NCI-H748 (cell line): ENCODE measurements around the gene SEC14L5.
"Not testable (repeated sequence)": the region's sequence is repeated elsewhere in the genome, so short reads cannot be mapped to it uniquely, and the experiment has no call there.

Experiments used
- DNase-seq: peaks from one replicate; lab custom pipeline; 2025; ENCODE audit not compliant: unreplicated experiment; lab: John Stamatoyannopoulos, UW

SEC14L5 gene

GRCh38 chr16:4929619-4930018, 28.5 kb upstream of the SEC14L5 start:
- DNase-seq: not testable (repeated sequence)

- no peak for DNase-seq
These were observed 26.7 kb upstream of the SEC14L5 start for GRCh38 chr16:4931381-4931780.

- no peak for DNase-seq
These were observed 24.7 kb upstream of the SEC14L5 start for GRCh38 chr16:4933433-4933832.

- DNase-seq: no peak
These were observed 24.2 kb upstream of the SEC14L5 start for GRCh38 chr16:4933871-4934395.

DNA sequence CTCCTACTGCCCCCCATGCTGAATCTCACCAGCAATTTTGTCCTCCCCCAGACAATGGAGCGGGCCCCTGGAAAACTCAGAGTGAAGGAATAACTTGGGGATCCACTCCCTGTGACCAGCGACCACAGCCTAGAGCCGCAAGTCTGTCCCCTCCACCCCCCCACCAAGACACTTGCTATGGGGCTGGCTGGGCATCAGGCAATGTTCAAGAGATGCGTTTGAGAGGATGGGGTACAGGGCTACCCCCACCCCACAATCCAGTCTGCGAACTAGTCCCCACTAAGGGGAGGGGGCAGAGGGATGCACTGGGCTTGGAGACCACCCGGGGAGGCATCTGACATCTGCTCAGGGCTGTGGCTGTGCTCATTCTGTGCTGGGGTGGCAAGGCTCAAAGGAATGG, 23.5 kb upstream of the SEC14L5 start:
- DNase-seq: no peak

DNA sequence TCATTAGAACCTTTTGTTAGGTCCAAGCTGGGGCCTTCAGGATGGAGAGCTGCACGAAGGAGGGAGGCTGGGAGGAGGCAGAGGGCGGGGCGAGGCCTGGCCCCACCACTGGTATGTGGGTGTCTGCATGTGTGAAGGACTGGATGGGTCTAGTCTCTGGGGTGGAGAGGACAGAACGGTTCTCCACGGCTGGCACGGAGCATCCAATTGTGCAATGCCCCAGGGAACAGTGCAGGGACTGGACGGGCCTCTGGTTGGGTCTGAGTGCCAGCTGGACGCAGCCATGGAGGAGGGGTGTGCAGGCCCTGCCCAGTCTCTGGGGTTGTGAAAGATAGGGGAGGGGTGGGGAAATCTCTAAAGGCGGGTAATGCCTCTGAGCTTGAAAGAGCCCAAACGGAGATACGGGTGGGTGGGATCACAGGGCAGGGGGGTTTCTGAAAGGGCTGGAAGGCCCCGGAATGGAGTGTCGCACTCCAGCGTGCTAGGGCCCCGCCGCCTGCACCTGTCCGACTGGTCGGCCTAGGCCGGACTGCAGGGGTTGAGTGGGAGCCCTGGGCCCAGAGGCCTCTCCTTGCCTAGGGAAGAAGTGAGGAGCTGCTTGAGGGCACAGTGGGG, 22.8 kb upstream of the SEC14L5 start:
- DNase-seq: no peak

GRCh38 chr16:4936181-4936990, 21.7 kb upstream of the SEC14L5 start:
- DNase-seq: peak; percentile 50

DNA sequence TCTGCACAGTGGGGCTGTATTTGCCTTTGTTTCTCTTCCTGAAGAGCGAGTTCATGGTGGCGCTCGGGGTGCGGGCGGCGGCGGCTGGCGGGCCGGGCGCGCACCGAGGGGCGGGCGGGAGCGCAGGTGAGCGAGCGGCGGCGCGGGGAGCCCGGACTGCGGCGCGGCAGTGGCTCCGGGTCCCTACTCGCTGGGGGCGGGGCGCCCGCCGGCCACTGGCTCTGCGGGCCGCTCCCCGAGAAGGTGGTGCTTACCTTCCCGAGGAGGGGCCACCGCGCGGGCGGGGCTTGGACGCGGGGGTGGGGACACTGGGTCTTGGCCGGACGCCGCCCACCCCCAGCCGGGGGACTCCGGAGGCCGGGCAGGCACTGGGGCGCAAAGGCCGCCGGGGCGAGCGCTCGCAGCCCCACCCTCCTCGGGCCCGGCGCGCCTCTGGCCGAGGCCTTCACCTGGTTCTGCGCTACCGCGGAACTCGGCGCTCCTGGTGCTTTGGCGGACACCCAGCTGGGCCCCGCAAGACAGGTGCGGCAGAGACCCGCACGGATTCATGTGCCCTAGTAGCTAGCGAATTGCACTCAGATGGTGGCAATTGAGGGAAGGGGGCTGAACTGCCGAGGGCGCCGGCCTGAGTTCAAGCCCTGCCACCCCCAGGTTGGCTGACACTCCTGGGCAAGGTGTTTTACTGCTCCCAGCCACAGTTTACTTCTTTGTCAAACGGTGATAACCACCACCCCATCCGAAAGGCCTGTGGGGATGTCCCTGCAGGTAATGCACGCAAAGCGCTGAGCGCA, 20.9 kb upstream of the SEC14L5 start, which contains the start of gene PPL:
Gene PPL (minus strand): TSS at position 158 of the 791 bp plus-strand sequence. CDS start 103 bp downstream, at position 55.
- DNase-seq: peak; percentile 90

- DNase-seq: no peak
These were observed 20.1 kb upstream of the SEC14L5 start for GRCh38 chr16:4937782-4938682.

DNA sequence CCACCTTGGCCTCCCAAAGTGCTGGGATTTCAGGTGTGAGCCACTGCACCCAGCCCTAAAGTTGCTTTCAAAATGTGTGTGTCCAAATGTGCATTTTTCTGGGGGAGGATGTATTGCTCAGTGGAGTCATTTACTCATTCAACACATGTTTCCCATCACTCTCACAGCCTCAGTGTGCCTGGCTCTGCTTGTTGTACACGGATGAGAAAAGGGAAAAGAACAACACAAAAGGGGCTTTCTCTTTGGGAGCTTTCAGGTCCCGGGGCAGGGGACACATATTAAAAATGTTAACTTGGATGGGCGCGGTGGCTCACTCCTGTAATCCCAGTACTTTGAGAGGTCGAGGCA, 19.5 kb upstream of the SEC14L5 start:
- no peak for DNase-seq

DNA sequence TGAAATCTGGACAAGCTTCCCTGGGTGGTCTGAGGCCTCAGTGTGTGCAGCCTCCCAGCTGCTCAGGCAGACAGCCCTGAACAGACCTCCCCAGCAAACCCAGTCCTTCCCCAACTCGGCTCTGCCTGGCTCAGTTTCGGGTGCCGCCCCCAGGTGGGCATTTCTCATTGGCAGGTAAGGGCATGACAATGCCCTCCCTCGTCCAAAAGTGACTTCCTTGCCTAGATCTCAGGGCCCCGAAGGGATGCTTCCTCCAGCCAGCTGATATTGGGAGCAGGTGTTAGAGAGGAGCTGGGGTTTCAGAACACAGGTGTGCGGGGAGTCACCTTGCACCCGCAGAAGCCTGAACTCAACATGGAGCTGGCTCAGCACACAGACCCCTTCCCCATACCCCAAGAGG, 17.4 kb upstream of the SEC14L5 start:
- no peak for DNase-seq

GRCh38 chr16:4942481-4942880, 15.6 kb upstream of the SEC14L5 start:
- no peak for DNase-seq

DNA sequence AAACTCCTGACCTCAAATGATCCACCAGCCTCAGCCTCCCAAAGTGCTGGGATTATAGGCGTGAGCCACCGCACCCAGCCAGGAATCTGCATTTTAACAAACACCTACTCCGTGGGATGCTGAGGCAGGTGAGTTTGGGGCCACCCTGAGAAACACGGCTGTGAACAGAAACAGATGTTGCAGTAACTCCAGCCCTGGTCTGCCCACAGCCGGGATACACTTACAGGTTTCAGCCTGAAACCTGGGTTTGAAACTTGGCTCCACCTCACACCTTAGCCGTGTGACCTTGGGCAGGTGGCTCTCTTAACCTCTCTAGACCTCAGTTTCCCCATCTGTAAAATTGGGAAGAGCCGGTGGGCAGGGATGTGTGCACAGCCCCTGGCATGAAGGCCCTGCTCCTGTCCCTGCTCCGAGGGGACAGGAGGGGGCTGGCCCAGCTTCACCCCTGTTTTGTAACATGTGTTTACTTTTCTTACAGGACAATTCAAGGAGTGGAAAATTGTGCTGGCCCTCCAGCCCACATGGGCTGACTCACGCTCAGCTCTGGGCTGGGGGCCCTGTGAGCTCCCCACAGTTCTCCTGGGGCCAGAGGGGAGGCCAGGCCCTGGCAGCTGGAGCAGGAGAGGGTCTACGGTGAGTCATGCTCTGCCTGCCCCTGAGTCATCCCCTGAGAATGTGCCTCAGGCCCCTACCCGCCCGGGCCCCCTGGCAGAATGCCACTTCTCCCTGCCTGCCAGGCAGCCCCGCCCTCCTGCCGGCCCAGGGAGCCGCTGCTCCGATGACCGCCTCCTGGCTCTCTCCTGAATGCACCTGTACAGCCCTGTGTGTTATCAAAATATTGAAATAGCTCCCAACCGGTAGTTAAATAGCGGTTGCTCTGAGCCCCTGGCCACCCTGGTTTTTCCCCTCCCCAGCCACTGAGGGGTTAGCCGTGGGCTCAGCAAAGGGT, 13.5 kb upstream of the SEC14L5 start:
- DNase-seq: peak; percentile 81

GRCh38 chr16:4945560-4946502, 12.3 kb upstream of the SEC14L5 start:
- no peak for DNase-seq

- no peak for DNase-seq
These were observed 11.2 kb upstream of the SEC14L5 start for GRCh38 chr16:4946917-4947316.

- peak; percentile 54 for DNase-seq
These were observed 10.2 kb upstream of the SEC14L5 start for GRCh38 chr16:4947722-4948503.

DNA sequence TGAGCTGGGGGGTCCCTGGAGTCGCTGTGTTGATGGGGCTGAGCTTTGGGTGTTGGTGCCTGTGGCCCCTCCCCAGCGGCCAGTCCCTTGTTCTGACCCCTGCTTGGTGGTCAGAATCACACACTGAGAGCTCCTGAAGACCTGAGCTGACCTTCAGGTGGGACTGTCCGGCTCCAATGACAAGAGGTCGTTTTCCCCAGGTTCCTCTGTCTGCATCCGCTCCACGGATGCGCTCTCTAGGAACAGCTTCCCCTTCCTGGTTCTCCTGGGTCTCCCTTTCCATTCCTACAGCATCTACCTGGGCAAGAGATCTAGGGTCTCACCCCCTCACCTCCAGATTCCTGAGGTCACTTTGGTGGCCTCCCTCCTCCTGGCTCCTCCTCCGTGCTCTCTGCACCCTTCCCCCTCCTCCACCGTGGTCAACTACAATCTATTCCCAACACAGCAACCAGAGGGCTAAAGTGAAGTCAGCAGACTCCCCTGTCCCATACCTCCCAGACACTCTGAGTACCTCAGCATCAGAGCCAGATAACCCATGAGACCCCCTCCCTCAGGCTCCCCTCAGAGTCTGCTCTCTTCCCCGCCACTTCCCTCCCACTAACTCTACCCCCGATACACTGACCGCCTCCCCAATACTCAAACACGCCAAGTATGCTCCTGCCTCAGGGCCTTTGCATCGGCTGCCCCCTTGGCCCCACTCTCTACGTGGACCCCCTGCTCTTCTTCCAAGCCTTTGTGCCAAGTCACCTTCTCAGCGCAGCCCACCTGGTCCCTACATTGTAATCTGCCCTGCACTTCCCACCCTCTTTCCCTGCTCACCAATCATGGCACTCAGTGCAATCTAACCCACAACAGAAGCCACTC, 9.0 kb upstream of the SEC14L5 start:
- no peak for DNase-seq
